Ramos (cell line): ENCODE measurements around the gene PRKAG1.

Source experiments
- in situ Hi-C: fragments of 300-500 bp; cut with MboI; formaldehyde crosslinking; loops from one replicate; pipeline ENCODE4 v1.14.3; 2022; ENCODE audit warnings: low sequenced_read_pairs; ENCODE audit not compliant: unreplicated experiment

The PRKAG1 gene

GRCh38 chr12:48988030-48988649, 30.4 kb downstream of the PRKAG1 start:
- in situ Hi-C loops, result no loop called here

- in situ Hi-C loops, result no loop called here
Observed at GRCh38 chr12:48986720-48987291, 31.8 kb downstream of the PRKAG1 start.

- in situ Hi-C loops, result no loop called here
Observed at GRCh38 chr12:48985901-48986300, 32.7 kb downstream of the PRKAG1 start.

- in situ Hi-C loops, result no loop called here
Observed at GRCh38 chr12:48985475-48985897, 33.1 kb downstream of the PRKAG1 start.

GRCh38 chr12:48982397-48983080, 36.0 kb downstream of the PRKAG1 start:
- in situ Hi-C loops, result no loop called here

- in situ Hi-C loops, result no loop called here
Observed at GRCh38 chr12:48981757-48982157, 36.8 kb downstream of the PRKAG1 start.

GRCh38 chr12:48980953-48981756, 37.4 kb downstream of the PRKAG1 start:
- in situ Hi-C loops, result no loop called here

GRCh38 chr12:48980389-48980952, 38.1 kb downstream of the PRKAG1 start:
- in situ Hi-C loops, result no loop called here

- in situ Hi-C loops, result no loop called here
Observed at GRCh38 chr12:48979602-48980388, 38.8 kb downstream of the PRKAG1 start.

- in situ Hi-C loops, result no loop called here
Observed at GRCh38 chr12:48978741-48979601, 39.6 kb downstream of the PRKAG1 start.

- in situ Hi-C loops, result no loop called here
Observed at GRCh38 chr12:48978291-48978740, 40.3 kb downstream of the PRKAG1 start, which contains the start of gene WNT1. Gene WNT1 (plus strand): TSS chr12:48978322. CDS start chr12:48978651, 329 bp downstream.

- in situ Hi-C loops, result no loop called here
Observed at GRCh38 chr12:48977290-48978281, 41.0 kb downstream of the PRKAG1 start.

- in situ Hi-C loops, result no loop called here
Observed at GRCh38 chr12:48973941-48974673, 44.5 kb downstream of the PRKAG1 start.

- in situ Hi-C loops, result no loop called here
Observed at GRCh38 chr12:48973531-48973930, 45.0 kb downstream of the PRKAG1 start.

- in situ Hi-C loops, result no loop called here
Observed at GRCh38 chr12:48972952-48973483, 45.6 kb downstream of the PRKAG1 start.

- in situ Hi-C loops, result no loop called here
Observed at GRCh38 chr12:48972213-48972951, 46.2 kb downstream of the PRKAG1 start.
